ENCODE data around the gene ITCH.
A peak's percentile ranks its signal among the peaks of the same experiment; 100 is the strongest.
"Not testable (repeated sequence)": the region's sequence is repeated elsewhere in the genome, so short reads cannot be mapped to it uniquely, and the experiment has no call there.

The ITCH gene

DNA sequence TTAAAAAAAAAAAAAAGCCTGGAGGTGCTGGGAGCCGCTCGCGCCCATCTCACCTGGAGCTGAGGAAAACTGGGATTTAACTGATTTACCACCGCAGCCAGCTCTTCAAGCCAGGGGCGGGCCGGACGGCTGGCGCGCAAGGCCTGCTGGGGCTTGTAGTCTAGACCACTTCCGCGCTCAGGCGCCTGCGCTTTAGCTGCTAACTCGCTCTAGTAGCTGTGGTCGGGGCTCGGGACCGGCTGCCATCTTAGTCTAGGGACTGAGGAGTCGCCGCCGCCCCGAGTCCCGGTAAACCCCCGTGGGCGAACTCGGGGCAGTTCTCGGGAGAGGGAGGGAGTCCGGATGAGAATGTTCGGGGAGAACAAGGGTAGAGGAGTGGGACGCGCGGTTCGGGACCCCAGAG lies at the start of gene ITCH:
ITCH (plus strand) TSS at position 212 of the 403 bp plus-strand sequence. CDS start 30,539 bp downstream, outside the sequence.
- DNase-seq (ENCODE audit: low read depth in 3 of 3, low spot score in 1 of 3) = peak; percentile 80 to 83 (median 83)

DNA sequence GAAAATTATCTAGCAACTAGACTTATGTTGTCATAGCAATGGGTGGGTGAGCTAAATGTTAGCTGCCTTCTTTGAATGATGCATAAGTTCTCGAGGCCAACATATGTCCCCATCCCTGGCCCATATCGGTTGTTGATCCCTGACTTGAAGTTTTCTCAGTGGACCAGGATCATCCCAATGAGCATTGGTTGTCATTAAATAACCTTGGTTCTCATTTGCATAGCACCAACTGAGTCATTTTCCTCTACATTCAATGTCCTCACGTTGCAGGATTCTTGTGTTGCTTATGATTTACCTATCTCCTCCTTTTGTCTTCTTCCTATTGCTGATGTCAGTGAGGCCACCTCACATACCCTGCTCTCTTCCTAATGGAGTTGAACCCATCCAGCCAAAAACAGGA lies 47.8 kb upstream of the ITCH start:
- DNase-seq (ENCODE audit: low read depth in 3 of 3, low spot score in 1 of 3) = no peak

DNA sequence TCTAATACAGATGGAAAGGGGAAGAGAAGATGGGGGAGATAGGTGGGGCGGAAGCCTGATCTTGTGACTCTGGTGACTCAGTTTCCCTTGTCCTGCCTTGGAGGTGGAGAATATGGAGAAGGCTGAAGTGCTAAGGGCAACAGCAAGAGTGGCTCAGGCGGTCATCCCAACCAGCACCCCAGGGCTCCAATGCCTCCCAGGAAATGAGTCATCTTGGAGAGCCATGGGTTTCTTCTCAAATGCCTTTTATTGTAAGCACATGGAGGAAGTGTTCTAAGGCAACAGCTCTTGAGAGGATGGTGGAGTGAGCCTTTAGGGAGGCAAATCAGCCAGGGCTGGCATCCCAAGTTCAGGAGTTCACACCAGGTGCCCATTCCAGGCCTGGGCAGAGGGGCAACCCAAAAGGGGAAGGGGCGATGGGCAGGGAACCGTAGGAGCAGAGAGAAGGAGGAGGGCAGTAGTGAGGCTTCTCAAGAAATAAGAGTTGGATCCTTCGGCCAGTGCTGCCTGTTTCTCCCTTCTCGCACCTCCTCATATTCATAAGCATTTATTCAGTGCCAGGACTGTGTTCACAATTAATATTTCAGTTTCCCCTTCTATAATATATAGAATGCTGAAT lies 46.8 kb upstream of the ITCH start:
- no peak for DNase-seq (ENCODE audit: low read depth in 3 of 3, low spot score in 1 of 3)

DNA sequence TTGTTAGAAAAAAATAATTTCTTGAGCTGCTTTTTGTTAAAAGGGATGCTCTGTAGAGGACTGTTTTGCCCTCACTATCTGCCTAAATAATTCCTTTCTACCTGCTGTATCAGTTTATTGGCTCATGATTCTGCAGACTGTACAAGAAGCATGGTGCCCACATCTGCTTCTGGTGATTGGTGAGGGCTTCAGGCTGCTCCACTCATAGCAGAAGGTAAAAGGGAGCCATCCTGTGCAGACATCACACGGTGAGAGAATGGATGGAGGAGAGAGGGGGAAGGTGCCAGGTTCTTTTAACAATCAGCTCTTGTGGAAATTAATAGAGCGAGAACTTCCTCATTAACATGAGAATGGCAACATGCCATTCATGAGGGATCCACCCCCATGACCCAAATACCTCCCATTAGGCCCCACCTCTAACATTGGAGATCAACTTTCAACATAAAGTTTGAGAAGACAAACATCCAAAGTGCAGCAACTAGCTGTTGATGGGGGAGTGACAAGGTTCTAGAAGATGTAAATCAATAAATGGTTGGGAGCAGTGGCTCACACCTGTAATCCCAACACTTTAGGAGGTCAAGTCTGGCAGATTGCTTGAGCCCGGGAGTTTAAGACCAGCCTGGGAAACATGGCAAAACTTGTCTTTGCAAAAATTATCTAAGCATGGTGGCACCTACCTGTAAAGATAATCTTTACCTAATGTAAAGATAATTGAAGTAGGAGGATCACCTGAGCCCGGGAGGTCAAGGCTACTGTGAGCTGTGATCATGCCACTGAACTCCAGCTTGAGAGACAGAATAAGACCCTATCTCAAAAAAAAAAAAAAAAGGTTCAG lies 44.2 kb upstream of the ITCH start:
- DNase-seq (ENCODE audit: low read depth in 3 of 3, low spot score in 1 of 3) = no peak

DNA sequence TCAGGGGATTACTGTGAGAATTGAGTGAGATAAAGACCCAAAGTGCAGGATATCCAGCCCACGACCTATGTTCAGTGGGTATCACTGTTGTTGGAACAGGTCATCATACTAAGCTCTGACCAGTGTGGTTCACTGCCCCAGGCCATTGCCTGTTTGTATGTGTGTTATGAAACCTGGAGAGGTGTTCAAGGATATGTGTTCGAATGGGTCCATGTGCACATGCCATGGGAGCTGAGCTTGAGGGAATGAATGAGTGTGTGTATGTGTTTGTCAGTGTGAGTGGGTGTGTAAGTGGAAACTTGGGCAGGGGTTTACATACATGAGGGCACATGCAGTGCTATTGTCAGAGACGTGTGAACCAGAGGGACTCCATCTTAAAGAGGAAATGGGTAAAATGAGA lies 42.2 kb upstream of the ITCH start:
- DNase-seq (ENCODE audit: low read depth in 3 of 3, low spot score in 1 of 3) = no peak

DNA sequence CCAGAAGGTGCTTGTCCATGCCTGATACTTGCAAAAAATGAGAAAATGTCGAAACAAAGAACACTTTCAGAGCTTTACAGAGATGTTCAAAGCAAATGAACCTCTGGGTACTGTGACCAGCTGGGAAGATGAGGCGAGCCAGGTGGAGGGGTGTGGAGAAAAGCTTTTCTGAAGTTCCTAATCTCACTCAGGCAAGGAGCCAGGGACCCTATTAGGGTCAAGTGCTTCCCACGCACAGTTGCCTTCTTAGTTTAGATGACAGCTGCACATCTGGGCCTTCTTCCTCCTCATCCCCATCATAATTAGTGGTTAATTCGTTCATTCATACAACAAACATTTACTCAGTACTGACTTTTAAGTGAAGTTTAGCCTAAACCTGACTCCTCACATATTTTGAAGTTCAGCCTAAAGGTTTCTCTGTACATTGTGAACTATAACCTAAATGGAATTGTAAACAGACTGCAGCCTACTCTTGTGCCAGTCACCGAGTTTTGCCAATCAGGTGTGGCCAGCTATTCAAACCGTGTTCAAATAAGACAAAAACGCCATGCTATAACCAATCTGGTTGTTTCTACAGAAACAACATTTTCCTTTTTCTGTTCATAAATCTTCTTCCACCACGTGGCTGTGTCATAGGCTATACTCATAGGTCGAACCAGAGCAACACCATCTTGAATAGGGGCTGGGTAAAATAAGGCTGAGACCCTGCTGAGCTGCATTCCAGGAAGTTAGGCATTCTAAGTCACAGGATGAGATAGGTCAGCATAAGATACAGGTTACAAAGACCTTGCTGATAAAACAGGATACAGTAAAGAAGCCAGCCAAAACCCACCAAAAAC lies 40.6 kb upstream of the ITCH start:
- DNase-seq (ENCODE audit: low read depth in 3 of 3, low spot score in 1 of 3) = no peak

DNA sequence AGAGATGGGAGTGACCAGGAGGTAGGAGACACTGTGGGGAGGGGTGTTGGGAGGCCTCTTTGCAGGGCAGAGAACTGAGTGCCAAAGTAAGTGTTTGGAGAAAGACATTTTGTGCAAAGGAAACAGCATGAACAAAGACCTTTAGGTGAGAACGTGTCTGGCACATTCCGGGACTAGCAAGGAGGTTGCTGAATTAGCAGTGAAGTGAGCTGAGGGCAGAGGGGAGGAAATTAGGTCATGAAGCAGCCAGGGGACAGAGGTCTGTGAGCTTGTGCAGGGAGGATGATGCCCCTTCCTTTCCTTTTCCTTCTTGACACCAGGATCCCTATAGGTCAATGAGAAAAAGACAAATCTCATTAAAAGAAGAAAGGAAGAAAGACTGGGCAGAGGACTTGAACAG lies 38.5 kb upstream of the ITCH start:
- DNase-seq (ENCODE audit: low read depth in 3 of 3, low spot score in 1 of 3) = no peak

DNA sequence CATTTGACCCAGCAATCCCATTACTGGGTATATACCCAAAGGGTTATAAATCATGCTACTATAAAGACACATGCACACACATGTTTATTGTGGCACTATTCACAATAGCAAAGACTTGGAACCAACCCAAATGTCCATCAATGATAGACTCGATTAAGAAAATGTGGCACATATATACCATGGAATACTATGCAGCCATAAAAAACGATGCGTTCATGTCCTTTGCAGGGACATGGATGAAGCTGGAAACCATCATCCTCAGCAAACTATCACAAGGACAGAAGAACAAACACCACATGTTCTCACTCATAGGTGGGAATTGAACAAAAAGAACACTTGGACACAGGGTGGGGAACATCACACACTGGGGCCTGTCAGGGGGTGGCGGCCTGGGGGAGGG lies 34.9 kb upstream of the ITCH start:
- DNase-seq (ENCODE audit: low read depth in 3 of 3, low spot score in 1 of 3) = not testable (repeated sequence)

DNA sequence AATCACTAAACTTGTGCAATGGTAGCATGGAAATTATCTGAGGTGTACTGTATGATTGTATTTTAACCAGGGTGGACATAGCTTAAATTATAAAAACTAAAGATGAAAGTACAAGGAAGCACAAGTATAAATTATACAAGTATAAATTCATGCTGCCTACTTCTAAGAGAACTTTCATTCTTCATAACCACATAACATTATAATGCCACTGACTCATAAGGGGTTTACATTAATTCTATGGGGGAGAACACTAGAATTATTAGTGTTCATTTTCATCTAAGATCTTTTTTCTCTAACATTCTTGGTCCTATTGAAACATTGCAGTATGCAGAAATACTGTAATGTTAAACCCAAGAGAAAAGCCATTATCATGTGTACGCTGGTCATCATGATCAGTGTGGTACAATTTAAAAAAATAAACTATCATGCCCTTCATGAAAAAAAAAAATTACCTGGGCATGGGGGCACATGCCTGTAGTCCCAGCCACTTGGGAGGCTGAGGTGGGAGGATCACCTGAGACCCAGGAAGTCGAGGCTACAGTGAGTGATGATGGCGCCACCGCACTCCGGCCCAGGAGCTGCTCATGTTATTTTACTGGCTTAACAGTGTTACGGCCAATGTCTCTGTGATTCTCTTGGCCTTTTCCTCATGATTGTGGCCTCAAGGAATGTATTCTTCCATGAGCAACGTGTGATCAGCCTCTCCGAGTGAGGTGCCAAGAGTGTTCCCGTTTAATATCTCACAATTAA lies 34.0 kb upstream of the ITCH start:
- no peak for DNase-seq (ENCODE audit: low read depth in 3 of 3, low spot score in 1 of 3)

DNA sequence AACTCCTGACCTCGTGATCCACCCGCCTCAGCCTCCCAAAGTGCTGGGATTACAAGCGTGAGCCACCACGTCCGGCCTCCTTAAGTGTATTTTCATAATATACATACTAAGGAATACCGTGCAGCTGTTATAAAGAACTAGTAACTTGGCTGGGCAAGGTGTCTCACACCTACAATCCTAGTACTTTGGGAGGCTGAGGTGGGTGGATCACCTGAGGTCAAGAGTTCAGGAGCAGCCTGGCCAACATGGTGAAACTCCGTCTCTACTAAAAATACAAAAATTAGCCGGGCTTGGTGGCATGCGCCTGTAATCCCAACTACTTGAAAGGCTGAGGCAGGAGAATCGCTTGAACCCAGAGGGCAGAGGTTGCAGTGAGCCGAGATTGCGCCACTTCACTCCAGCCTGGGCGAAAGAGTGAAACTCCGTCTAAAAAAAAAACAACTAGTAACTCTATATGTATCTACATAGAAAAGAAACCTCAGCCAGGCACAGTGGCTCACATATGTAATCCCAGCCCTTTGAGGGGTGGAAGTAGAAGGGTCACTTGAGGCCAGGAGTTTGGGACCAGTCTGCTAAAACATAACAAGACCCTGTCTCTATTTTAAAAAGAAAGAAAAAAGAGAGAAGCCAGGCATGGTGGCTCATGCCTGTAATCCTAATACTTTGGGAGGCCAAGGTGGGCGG lies 32.1 kb upstream of the ITCH start:
- not testable (repeated sequence) for DNase-seq (ENCODE audit: low read depth in 3 of 3, low spot score in 1 of 3)

DNA sequence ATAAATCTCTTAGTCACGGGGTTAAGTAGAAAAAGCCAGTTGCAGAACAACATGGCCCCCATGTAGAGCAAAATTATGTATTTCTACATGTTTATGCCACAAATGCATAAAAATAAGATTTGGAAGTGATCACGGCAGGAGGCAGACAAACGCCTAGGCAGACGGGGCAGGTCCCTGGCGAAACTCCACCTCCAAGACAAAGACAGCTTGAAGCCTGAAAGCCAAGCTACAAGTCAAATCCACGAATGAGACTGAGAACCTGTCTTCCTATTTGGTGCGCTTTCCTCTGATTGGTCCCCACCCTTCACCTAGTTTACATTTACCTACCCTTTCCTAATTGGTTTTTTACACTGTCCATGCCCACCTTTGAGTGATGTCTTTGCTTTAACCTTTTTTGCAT lies 31.2 kb upstream of the ITCH start:
- DNase-seq (ENCODE audit: low read depth in 3 of 3, low spot score in 1 of 3) = no peak

DNA sequence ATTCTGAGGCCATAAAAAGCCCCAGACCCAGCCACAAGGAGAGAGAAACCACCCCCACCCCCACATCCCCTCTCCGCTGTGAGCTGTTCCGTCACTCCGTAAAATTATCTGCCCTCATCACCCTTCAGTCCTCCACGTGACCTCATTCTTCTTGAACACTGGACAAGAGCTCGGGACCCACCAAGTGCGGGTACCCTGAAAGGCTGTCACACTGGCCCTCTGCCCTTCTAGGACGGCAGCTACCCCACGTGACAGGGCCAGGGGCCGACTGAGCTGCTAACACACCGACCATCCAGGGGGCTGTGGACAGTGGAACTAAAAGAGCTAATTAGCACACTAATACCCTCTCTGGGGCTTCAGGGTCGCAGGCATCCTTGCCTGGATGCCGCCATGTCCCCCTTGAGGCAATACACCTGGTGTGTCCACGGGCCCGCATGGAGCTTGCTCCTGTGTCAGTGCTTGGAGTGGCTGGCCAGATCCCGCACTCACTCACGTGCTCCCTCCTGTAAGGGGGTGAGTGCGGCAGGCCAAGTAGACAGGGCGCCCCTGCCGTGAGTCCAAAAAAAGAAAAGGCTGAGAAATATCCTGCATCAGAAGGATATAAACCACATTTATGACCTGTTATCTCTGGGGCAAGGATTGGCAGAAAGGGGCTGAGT lies 30.7 kb upstream of the ITCH start:
- DNase-seq (ENCODE audit: low read depth in 3 of 3, low spot score in 1 of 3) = no peak

DNA sequence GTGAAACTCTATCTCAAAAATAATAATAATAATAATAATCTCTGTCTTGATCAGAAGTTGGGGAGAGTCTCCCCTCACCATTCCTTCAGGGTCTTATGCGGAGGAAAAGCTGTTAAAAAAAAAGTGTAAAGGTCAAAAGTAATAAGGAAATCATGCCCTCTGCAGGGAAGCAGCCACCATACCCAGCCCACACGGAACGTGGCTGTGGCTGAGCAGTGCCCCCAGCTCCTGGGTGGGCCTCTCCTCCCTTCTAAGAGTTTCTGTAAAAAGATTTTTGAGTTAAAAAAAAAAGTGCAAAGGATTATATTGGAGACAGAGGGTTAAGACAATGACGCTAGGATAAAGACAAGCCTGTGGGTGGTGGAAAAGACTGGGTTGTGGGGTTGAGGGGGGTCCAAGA lies 29.3 kb upstream of the ITCH start:
- DNase-seq (ENCODE audit: low read depth in 3 of 3, low spot score in 1 of 3) = no peak

DNA sequence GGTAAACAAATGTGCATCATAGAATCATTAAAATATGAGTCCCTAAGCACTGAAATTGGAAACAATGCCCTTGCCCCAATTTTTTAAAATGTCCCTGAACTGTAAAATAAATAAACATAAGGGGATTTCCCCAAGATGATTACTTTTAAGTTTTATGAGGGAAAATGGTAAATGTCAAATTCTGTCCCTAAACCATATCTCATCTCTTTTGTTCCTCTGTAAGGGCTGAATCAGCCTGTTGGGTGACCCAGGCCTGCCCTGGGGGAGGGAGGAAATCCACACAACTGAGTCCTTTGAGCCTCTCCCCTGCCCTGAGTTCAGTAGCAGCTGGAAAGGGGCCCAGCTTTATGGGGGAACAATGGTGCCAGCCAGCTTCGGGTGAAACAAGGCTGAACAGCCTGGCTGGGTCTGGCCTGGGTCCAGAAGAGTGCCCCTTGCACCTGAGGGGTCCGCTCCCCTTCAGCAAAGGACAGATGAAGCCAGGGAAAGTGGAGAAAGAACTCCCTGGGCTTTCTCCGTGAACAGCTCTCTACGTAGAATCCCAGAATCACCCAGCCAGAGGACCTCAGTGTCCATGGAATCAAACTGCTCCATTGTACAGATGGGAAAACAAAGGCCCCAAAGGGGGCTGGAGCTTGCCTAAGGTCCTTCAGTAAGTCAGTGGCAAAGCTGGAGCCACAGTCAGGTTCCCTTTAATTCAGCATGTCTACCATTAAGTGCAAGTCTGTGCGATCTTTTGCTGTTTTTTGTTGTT lies 28.2 kb upstream of the ITCH start:
- no peak for DNase-seq (ENCODE audit: low read depth in 3 of 3, low spot score in 1 of 3)

DNA sequence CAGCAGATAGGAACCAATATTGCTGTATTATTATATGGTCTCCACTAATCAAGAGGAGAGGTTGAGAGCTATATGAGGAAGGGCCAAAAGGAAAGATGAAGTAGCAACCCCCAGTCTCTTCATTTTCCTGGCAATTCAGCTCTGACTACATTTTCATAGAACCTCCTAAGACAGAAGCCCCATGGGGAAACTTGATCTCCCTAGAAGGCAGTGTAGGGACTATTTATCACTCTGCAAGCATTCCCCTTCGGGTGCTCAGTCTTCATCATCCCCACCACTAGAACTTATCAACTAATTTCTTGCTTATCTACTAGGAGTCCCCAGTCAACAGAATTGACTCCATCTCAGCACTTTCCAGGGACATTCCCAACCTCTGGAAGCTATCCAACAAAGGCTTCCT lies 25.5 kb upstream of the ITCH start:
- no peak for DNase-seq (ENCODE audit: low read depth in 3 of 3, low spot score in 1 of 3)

DNA sequence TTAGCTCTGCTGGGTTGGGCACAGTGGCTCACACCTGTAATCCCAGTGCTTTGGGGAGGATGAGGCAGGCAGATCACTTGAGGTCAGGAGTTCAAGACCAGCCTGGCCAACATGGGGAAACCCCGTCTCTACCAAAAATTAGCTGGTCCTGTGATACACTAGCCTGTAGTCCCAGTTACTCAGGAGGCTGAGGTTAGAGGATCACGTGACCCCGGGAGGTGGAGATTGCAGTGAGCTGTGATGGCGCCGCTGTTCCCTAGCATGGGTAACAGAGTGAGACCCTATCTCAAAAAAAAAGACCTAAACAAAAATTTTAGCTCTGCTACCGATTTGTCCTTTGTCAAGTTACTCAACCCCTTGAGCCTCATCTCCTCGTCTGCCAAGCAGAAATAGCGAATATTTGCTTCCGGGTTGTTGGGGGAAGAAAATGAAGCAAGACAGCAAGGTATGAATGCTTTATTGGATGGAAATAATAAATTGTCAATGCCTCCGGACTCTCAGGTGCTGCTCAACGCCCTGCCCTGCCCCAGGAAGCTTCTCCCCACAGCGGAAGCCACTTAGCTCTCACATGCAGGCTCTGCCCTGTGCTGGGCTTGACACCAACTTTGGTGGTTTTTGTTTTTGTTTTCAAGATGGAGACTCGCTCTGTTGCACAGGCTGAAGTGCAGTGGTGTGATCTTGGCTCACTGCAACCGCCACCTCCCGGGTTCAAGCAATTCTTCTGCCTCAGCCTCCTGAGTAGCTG lies 24.9 kb upstream of the ITCH start:
- no peak for DNase-seq (ENCODE audit: low read depth in 3 of 3, low spot score in 1 of 3)

DNA sequence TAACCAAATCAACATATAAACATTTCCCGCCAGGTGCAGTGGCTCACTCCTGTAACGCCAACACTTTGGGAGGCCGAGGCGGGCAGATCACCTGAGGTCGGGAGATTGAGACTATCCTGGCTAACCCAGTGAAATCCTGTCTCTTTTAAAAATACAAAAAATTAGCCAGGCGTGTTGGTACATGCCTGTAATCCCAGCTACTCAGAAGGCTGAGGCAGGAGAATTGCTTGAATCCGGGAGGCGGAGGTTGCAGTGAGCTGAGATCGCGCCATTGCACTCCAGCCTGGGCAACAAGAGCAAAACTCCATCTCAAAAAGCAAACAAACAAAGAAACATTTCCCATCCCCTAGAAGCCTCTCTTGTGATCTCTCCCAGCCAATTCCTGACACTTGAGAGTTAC lies 22.3 kb upstream of the ITCH start:
- not testable (repeated sequence) for DNase-seq (ENCODE audit: low read depth in 3 of 3, low spot score in 1 of 3)

DNA sequence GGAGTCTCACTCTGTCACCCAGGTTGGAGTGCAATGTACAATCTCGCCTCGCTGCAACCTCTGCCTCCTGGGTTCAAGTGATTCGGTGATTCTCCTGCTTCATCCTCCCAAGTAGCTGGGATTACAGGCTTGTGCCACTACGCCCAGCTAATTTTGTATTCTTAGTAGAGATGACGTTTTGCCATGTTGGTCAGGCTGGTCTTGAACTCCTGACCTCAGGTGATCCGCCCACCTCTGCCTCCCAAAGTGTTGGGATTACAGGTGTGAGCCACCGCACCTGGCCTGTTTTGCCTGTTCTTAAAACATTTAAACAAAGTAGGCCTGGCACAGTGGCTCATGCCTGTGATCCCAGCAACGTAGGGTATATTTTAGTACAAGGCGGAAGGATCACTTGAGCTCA lies 21.9 kb upstream of the ITCH start:
- DNase-seq (ENCODE audit: low read depth in 3 of 3, low spot score in 1 of 3) = not testable (repeated sequence)

Data from stimulated activated CD4-positive, alpha-beta T cell treated with anti-CD3 and anti-CD28 coated beads, TNF-alpha, amount 100 ng/mL, for 1 hour (primary cell).